Caco-2 (cell line): ENCODE results near the gene IFI16. TPM values are rescaled to one million over a fixed set of nuclear protein-coding genes. Genes with fewer than 3 reads are reported as not detected.
A peak's percentile ranks its signal among the peaks of the same experiment; 100 is the strongest.

Experiments used
- BruUV-seq: library from RNA; stranded (reverse); fragments of 400-500 nt; replicated peaks from 2 replicates; lab custom pipeline; 2021; lab: Mats Ljungman, UMichigan
- CTCF ChIA-PET: fragments of 300-600 bp; sonication (Branson Sonifier 250); formaldehyde crosslinking; loops from one replicate; lab custom pipeline; 2022; ENCODE audit warnings: antibody characterized with exemption; lab: Charles Lee
- POLR2A ChIA-PET: fragments of 300-600 bp; sonication (Branson Sonifier 250); formaldehyde crosslinking; loops from one replicate; lab custom pipeline; 2022; ENCODE audit warnings: antibody characterized with exemption; lab: Charles Lee
- DNase-seq, 2 experiments: peaks; one replicate each; pipeline versions ENCODE4 v3.0.0 to v3.0.0-alpha.2; 2020 to 2022
- H3K27me3 ChIP-seq: replicated peaks from 2 replicates; pipeline ENCODE4 v1.6.0; 2011; ENCODE audit warnings: low read length; ENCODE audit not compliant: control insufficient read depth, insufficient read depth
- H3K36me3 ChIP-seq: 2 replicates; pipeline ENCODE4 v1.5.1; 2011; ENCODE audit warnings: low read length; ENCODE audit not compliant: control insufficient read depth, insufficient read depth
- H3K4me1 ChIP-seq: fragments of 250-450 bp; sonication (Bioruptor Pico); 2 replicates; pipeline ENCODE4 v1.5.1; 2020; ENCODE audit warnings: mild to moderate bottlenecking
- H3K4me3 ChIP-seq: 2 replicates; pipeline ENCODE4 v1.5.1; 2011; ENCODE audit warnings: low read depth, mild to moderate bottlenecking, control low read depth, low read length
- H3K9me3 ChIP-seq: fragments of 250-450 bp; sonication (Bioruptor Pico); 2 replicates; pipeline ENCODE4 v1.5.1; 2020; ENCODE audit warnings: mild to moderate bottlenecking, moderate library complexity
- H3K27ac Mint-ChIP-seq: one replicate; pipeline ENCODE4 v1.8.0; 2022; ENCODE audit warnings: mixed read lengths; ENCODE audit not compliant: unreplicated experiment
- H3K27me3 Mint-ChIP-seq: one replicate; pipeline ENCODE4 v1.8.0; 2022; ENCODE audit warnings: mixed read lengths; ENCODE audit not compliant: insufficient read depth, unreplicated experiment
- H3K36me3 Mint-ChIP-seq: one replicate; pipeline ENCODE4 v1.8.0; 2022; ENCODE audit warnings: mild to moderate bottlenecking, mixed read lengths; ENCODE audit not compliant: insufficient read depth, unreplicated experiment
- H3K4me1 Mint-ChIP-seq: one replicate; pipeline ENCODE4 v1.8.0; 2022; ENCODE audit warnings: low read depth, mixed read lengths; ENCODE audit not compliant: unreplicated experiment
- H3K4me3 Mint-ChIP-seq: one replicate; pipeline ENCODE4 v1.8.0; 2022; ENCODE audit warnings: mild to moderate bottlenecking, moderate library complexity, mixed read lengths; ENCODE audit not compliant: unreplicated experiment
- H3K9me3 Mint-ChIP-seq: one replicate; pipeline ENCODE4 v1.8.0; 2022; ENCODE audit warnings: mixed read lengths; ENCODE audit not compliant: unreplicated experiment
- intact Hi-C: fragments of 100-400 bp; cut with micrococcal nuclease; formaldehyde crosslinking; loops from one replicate; pipeline ENCODE4 v1.10.0; 2022; ENCODE audit not compliant: unreplicated experiment
- total RNA-seq: library from RNA; stranded (reverse); gene quantifications from 2 replicates; pipeline ENCODE4 v1.2.3, GENCODE V29; 2022
- TF ChIP-seq, protein P1 (sequence below), 2 experiments: fragments of 200-600 bp in 1 of 2; IDR thresholded peaks; 1 replicate in 1 of 2; 2 replicates in 1 of 2; pipeline versions ENCODE4 v1.5.1 to v1.8.0; 2011 to 2022; ENCODE audit warnings: antibody characterized with exemption in 1 of 2, control low read depth in 1 of 2, inconsistent platforms in 1 of 2, low read depth in 1 of 2, low read length in 1 of 2, mild to moderate bottlenecking in 1 of 2, moderate library complexity in 1 of 2; ENCODE audit not compliant: insufficient read depth in 1 of 2, severe bottlenecking in 1 of 2, unreplicated experiment in 1 of 2

The IFI16 gene
- total RNA-seq, 1 experiment from 2014 or later, result not detected

DNA sequence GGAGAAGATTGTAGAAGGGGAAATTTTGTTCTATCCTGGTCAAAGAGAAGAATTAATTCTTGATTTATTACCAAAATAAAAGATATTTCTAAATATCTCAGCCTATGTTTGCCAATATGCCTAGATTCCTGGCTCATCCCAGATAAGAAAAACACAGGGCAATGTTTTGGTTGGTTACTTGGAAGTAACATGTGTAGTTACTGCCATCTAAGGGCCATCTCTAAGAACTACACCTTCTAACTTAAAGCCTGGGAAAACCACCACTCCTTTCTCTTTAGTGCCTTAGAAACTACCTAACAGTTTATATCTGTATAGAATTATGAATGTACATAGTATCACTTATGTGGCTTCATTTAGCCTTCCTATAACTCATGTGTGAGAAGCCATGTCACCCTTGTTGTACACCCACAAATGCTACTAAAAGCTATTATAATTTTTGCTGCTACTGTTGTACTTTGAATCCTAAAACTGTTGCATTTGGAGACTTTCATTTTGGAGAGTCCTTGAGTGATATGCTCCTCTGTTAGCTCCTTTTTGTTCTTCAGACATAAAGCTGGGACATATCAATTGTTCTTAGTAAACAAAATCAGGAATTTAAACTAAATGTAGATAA lies 62.4 kb downstream of the IFI16 start:
- Mint-ChIP-seq H3K4me3 (no peak overlapping the region), H3K27ac (no peak overlapping the region), H3K4me1 (no peaks in the 10 kb centered on the region), H3K9me3 (no peaks in the 10 kb centered on the region), H3K36me3 (no peaks in the 10 kb centered on the region), H3K27me3 (peaks cover 2% of the 10 kb centered on the region)
- Histone ChIP-seq H3K9me3 (no peaks in the 10 kb centered on the region), H3K36me3 (no peaks in the 10 kb centered on the region), H3K4me3 (no peak overlapping the region), H3K4me1 (no peaks in the 10 kb centered on the region), H3K27me3 (no peaks in the 10 kb centered on the region)
- intact Hi-C loops, result loop anchor here (1.0 kb wide), 3 partner anchors 74 to 869 kb away; no protein-coding TSS in a partner anchor
- BruUV-seq, result no TSS peak
- ChIA-PET CTCF (interaction anchor here (1.3 to 1.4 kb wide), 2 partner anchors 868 to 1106 kb away, joined by 3 read pairs; no protein-coding TSS in a partner anchor), POLR2A (no interaction called here)
- DNase-seq, result peak in 1 of 2 experiments; percentile 47
- TF ChIP-seq, protein P1, sequence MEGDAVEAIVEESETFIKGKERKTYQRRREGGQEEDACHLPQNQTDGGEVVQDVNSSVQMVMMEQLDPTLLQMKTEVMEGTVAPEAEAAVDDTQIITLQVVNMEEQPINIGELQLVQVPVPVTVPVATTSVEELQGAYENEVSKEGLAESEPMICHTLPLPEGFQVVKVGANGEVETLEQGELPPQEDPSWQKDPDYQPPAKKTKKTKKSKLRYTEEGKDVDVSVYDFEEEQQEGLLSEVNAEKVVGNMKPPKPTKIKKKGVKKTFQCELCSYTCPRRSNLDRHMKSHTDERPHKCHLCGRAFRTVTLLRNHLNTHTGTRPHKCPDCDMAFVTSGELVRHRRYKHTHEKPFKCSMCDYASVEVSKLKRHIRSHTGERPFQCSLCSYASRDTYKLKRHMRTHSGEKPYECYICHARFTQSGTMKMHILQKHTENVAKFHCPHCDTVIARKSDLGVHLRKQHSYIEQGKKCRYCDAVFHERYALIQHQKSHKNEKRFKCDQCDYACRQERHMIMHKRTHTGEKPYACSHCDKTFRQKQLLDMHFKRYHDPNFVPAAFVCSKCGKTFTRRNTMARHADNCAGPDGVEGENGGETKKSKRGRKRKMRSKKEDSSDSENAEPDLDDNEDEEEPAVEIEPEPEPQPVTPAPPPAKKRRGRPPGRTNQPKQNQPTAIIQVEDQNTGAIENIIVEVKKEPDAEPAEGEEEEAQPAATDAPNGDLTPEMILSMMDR (IDR thresholded peaks at IDR 0.05; ENCODE audit: insufficient read depth in 1 of 2, low read depth in 1 of 2, low read length in 1 of 2, severe bottlenecking in 1 of 2, unreplicated experiment in 1 of 2), result peak; percentile 46 to 53

GRCh38 chr1:159076438-159077119 lies 66.9 kb downstream of the IFI16 start, which contains the start of gene AIM2:
AIM2 (minus strand) TSS chr1:159076766; CDS start chr1:159073499, 3,267 bp downstream.
- H3K27ac Mint-ChIP-seq, result no peak within 1 kb of the TSS
- ChIA-PET POLR2A (no interaction called here), CTCF (no interaction called here)
- DNase-seq, result no peak
- intact Hi-C loops, result no loop called here
- H3K9me3 Mint-ChIP-seq, result no peaks in the 10 kb centered on the region
- Histone ChIP-seq H3K9me3 (no peaks in the 10 kb centered on the region), H3K27me3 (0 out of 2 replicates have a peak, but pooled peaks cover 1% of the 10 kb centered on the region), H3K36me3 (no peaks in the 10 kb centered on the region), H3K4me1 (no peaks in the 10 kb centered on the region), H3K4me3 (no peak within 1 kb of the TSS)
- no TSS peak for BruUV-seq
- H3K4me1 Mint-ChIP-seq, result no peaks in the 10 kb centered on the region
- peaks cover 16% of the 10 kb centered on the region for H3K27me3 Mint-ChIP-seq
- H3K36me3 Mint-ChIP-seq, result no peaks in the 10 kb centered on the region
- TF ChIP-seq, protein P1 (IDR thresholded peaks at IDR 0.05; ENCODE audit: insufficient read depth in 1 of 2, low read depth in 1 of 2, low read length in 1 of 2, severe bottlenecking in 1 of 2, unreplicated experiment in 1 of 2), result no peak
- no peak within 1 kb of the TSS for H3K4me3 Mint-ChIP-seq

GRCh38 chr1:159077120-159077961 lies 67.6 kb downstream of the IFI16 start:
- Histone ChIP-seq H3K36me3 (no peaks in the 10 kb centered on the region), H3K4me1 (no peaks in the 10 kb centered on the region), H3K9me3 (no peaks in the 10 kb centered on the region), H3K27me3 (0 out of 2 replicates have a peak, but pooled peaks cover 1% of the 10 kb centered on the region), H3K4me3 (no peak overlapping the region)
- no TSS peak for BruUV-seq
- Mint-ChIP-seq H3K9me3 (no peaks in the 10 kb centered on the region), H3K27me3 (peaks cover 16% of the 10 kb centered on the region), H3K36me3 (no peaks in the 10 kb centered on the region), H3K4me3 (no peak overlapping the region), H3K4me1 (no peaks in the 10 kb centered on the region), H3K27ac (no peak overlapping the region)
- CTCF ChIA-PET, result no interaction called here
- POLR2A ChIA-PET, result no interaction called here
- DNase-seq, result no peak
- TF ChIP-seq, protein P1 (IDR thresholded peaks at IDR 0.05; ENCODE audit: insufficient read depth in 1 of 2, low read depth in 1 of 2, low read length in 1 of 2, severe bottlenecking in 1 of 2, unreplicated experiment in 1 of 2), result no peak
- intact Hi-C loops, result no loop called here
